Measurements from ENCODE around the gene WDR27.
"Not testable (repeated sequence)": the region's sequence is repeated elsewhere in the genome, so short reads cannot be mapped to it uniquely, and the experiment has no call there.

The WDR27 gene

GRCh38 chr6:169527306-169527705, 174.5 kb downstream of the WDR27 start:
- TF ChIP-seq POLR2A (IDR thresholded peaks at IDR 0.05; ENCODE audit: low read length): no peak
- TF ChIP-seq GATA1 (IDR thresholded peaks at IDR 0.05; ENCODE audit: low read depth, low read length): no peak
- DNase-seq: no peak

- DNase-seq: no peak
- TF ChIP-seq GATA1 (IDR thresholded peaks at IDR 0.05; ENCODE audit: low read depth, low read length) (no peak), POLR2A (IDR thresholded peaks at IDR 0.05; ENCODE audit: low read length) (no peak)
These were observed 180.0 kb downstream of the WDR27 start for GRCh38 chr6:169521825-169522224.

- no peak for DNase-seq
These were observed 181.7 kb downstream of the WDR27 start for GRCh38 chr6:169520104-169520503.

GRCh38 chr6:169518451-169518850, 183.4 kb downstream of the WDR27 start:
- DNase-seq: no peak
- TF ChIP-seq GATA1 (IDR thresholded peaks at IDR 0.05; ENCODE audit: low read depth, low read length): no peak
- no peak for TF ChIP-seq POLR2A (IDR thresholded peaks at IDR 0.05; ENCODE audit: low read length)

More at GRCh38 chr6:169520104-169520503, 181.7 kb downstream of the WDR27 start:
- TF ChIP-seq GATA1 (IDR thresholded peaks at IDR 0.05; ENCODE audit: low read depth, low read length): no peak
- TF ChIP-seq POLR2A (IDR thresholded peaks at IDR 0.05; ENCODE audit: low read length): no peak

- TF ChIP-seq GATA1 (IDR thresholded peaks at IDR 0.05; ENCODE audit: low read depth, low read length) (no peak), POLR2A (IDR thresholded peaks at IDR 0.05; ENCODE audit: low read length) (no peak)
- DNase-seq: no peak
These were observed 188.2 kb downstream of the WDR27 start for GRCh38 chr6:169513478-169514193.

GRCh38 chr6:169511785-169512184, 190.0 kb downstream of the WDR27 start:
- DNase-seq: not testable (repeated sequence)

GRCh38 chr6:169510871-169511270, 191.0 kb downstream of the WDR27 start:
- no peak for DNase-seq
- TF ChIP-seq GATA1 (IDR thresholded peaks at IDR 0.05; ENCODE audit: low read depth, low read length) (no peak), POLR2A (IDR thresholded peaks at IDR 0.05; ENCODE audit: low read length) (no peak)

- DNase-seq: no peak
These were observed 193.4 kb downstream of the WDR27 start for GRCh38 chr6:169508452-169508851.

GRCh38 chr6:169503422-169504152, 198.2 kb downstream of the WDR27 start:
- DNase-seq: no peak
- TF ChIP-seq GATA1 (IDR thresholded peaks at IDR 0.05; ENCODE audit: low read depth, low read length) (no peak), POLR2A (IDR thresholded peaks at IDR 0.05; ENCODE audit: low read length) (no peak)

More at GRCh38 chr6:169508452-169508851, 193.4 kb downstream of the WDR27 start:
- no peak for TF ChIP-seq GATA1 (IDR thresholded peaks at IDR 0.05; ENCODE audit: low read depth, low read length)
- no peak for TF ChIP-seq POLR2A (IDR thresholded peaks at IDR 0.05; ENCODE audit: low read length)

GRCh38 chr6:169502445-169502844, 199.4 kb downstream of the WDR27 start:
- no peak for DNase-seq
- no peak for TF ChIP-seq POLR2A (IDR thresholded peaks at IDR 0.05; ENCODE audit: low read length)
- no peak for TF ChIP-seq GATA1 (IDR thresholded peaks at IDR 0.05; ENCODE audit: low read depth, low read length)

- no peak for DNase-seq
- TF ChIP-seq POLR2A (IDR thresholded peaks at IDR 0.05; ENCODE audit: low read length) (no peak), GATA1 (IDR thresholded peaks at IDR 0.05; ENCODE audit: low read depth, low read length) (no peak)
These were observed 200.0 kb downstream of the WDR27 start for GRCh38 chr6:169501777-169502313.

GRCh38 chr6:169501128-169501527, 200.7 kb downstream of the WDR27 start:
- TF ChIP-seq GATA1 (IDR thresholded peaks at IDR 0.05; ENCODE audit: low read depth, low read length) (no peak), POLR2A (IDR thresholded peaks at IDR 0.05; ENCODE audit: low read length) (no peak)
- no peak for DNase-seq

- DNase-seq: no peak
- TF ChIP-seq GATA1 (IDR thresholded peaks at IDR 0.05; ENCODE audit: low read depth, low read length) (no peak), POLR2A (IDR thresholded peaks at IDR 0.05; ENCODE audit: low read length) (no peak)
These were observed 201.1 kb downstream of the WDR27 start for GRCh38 chr6:169500688-169501087.

GRCh38 chr6:169499848-169500247, 202.0 kb downstream of the WDR27 start:
- no peak for TF ChIP-seq GATA1 (IDR thresholded peaks at IDR 0.05; ENCODE audit: low read depth, low read length)
- no peak for TF ChIP-seq POLR2A (IDR thresholded peaks at IDR 0.05; ENCODE audit: low read length)
- DNase-seq: no peak

All from erythroblast (primary cell).